ENCODE results near the gene PLAAT2.
"Not testable (repeated sequence)": the region's sequence is repeated elsewhere in the genome, so short reads cannot be mapped to it uniquely, and the experiment has no call there.

PLAAT2 gene

DNA sequence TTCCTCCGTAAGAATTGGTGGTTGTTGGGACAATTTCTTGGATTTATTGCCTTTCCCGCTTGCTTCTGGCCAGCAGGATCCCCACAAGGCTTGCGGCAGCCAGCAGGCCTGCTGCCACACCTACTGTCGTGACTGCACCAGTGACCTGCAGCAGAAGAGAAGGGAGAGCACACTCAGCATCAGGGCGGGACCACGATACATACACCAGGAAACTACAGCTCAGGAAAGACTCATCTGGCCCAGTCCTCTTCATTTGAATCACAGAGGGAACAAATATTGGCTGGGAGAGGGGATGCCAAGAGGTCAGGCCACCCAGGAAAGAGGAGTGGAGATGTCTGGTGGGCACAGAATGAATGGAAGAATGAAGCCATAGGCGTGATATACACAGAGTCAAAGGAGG lies 10.3 kb downstream of the PLAAT2 start:
- no peaks in the 10 kb centered on the region; the same call in 1 of the 2 replicates for H3K9me3 ChIP-seq (ENCODE audit: insufficient read depth, low read length)
- no peak overlapping the region for H3K9ac ChIP-seq (ENCODE audit: insufficient read length, low read depth)
- H3K4me3 ChIP-seq (ENCODE audit: insufficient read length, low read depth), result no peak overlapping the region
- no peaks in the 10 kb centered on the region for H3K27me3 ChIP-seq (ENCODE audit: insufficient read depth, insufficient read length)
- DNase-seq (ENCODE audit: low read depth, low spot score), result no peak
- peaks cover 13% of the 10 kb centered on the region for H3K4me1 ChIP-seq (ENCODE audit: insufficient read depth, insufficient read length)
- TF ChIP-seq SUZ12 (IDR thresholded peaks at IDR 0.05; ENCODE audit: extremely low read depth, insufficient read depth, insufficient read length) (no peak), ZNF274 (IDR thresholded peaks at IDR 0.05; ENCODE audit: low read depth, low read length) (no peak), YY1 (IDR thresholded peaks at IDR 0.05; ENCODE audit: insufficient read depth, insufficient read length) (no peak)
- H3K36me3 ChIP-seq (ENCODE audit: insufficient read depth, insufficient read length, low read length), result no peaks in the 10 kb centered on the region

DNA sequence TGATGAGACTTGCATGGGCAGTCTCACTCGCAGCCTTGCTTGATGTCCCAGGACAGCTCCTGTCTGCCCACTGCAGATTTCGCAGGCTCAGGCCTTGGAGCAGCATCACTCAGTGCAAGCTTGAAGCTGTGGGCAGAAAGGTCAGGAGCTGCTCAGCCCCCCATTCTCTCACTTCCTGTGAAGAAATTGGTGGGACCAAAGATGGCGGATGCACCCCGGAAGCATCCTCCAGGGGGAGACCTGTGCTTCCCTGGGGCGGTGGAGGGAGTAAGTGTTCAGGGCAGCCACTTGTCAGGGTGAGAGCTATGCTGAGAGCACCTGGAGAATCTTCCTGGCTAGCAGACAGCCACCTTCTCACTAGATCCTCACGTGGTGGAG lies 11.3 kb downstream of the PLAAT2 start:
- Histone ChIP-seq H3K9ac (ENCODE audit: insufficient read length, low read depth) (no peak overlapping the region), H3K4me1 (ENCODE audit: insufficient read depth, insufficient read length) (peaks cover 13% of the 10 kb centered on the region), H3K9me3 (ENCODE audit: insufficient read depth, low read length) (no peaks in the 10 kb centered on the region; the same call in 1 of the 2 replicates), H3K36me3 (ENCODE audit: insufficient read depth, insufficient read length, low read length) (no peaks in the 10 kb centered on the region), H3K27me3 (ENCODE audit: insufficient read depth, insufficient read length) (no peaks in the 10 kb centered on the region), H3K4me3 (ENCODE audit: insufficient read length, low read depth) (no peak overlapping the region)
- no peak for DNase-seq (ENCODE audit: low read depth, low spot score)
- TF ChIP-seq ZNF274 (IDR thresholded peaks at IDR 0.05; ENCODE audit: low read depth, low read length) (no peak), SUZ12 (IDR thresholded peaks at IDR 0.05; ENCODE audit: extremely low read depth, insufficient read depth, insufficient read length) (no peak), YY1 (IDR thresholded peaks at IDR 0.05; ENCODE audit: insufficient read depth, insufficient read length) (no peak)

DNA sequence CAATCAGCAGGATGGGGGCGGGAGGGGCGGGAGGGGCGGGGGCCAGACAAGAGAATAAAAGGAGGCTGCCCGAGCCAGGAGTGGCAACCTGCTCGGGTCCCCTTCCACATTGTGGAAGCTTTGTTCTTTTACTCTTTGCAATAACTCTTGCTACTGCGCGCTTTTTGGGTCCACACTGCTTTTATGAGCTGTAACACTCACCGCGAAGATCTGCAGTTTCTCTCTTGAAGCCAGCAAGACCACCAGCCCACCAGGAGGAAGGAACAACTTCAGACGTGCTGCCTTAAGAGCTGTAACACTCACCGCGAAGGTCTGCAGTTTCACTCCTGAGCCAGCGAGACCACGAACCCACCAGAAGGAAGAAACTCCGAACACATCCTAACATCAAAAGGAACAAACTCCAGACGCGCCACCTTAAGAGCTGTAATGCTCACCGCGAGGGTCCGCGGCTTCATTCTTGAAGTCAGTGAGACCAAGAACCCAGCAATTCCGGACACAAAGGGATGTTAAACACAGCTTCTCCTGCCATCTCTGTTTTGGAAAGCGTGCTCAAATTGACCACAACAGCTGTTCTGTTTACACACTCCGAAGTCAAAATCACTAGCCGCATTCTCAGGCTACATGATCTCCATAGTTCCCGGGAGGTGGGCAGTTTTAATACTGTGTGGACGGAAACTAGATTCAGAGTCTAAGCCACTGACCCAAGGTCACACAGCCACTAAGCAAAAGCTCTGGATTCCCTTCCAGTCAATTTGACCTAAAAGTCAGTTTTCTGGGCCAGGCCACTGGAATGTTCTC lies 11.9 kb downstream of the PLAAT2 start:
- TF ChIP-seq SUZ12 (IDR thresholded peaks at IDR 0.05; ENCODE audit: extremely low read depth, insufficient read depth, insufficient read length) (no peak), YY1 (IDR thresholded peaks at IDR 0.05; ENCODE audit: insufficient read depth, insufficient read length) (no peak), ZNF274 (IDR thresholded peaks at IDR 0.05; ENCODE audit: low read depth, low read length) (no peak)
- Histone ChIP-seq H3K4me3 (ENCODE audit: insufficient read length, low read depth) (no peak overlapping the region), H3K4me1 (ENCODE audit: insufficient read depth, insufficient read length) (peaks cover 11% of the 10 kb centered on the region)

DNA sequence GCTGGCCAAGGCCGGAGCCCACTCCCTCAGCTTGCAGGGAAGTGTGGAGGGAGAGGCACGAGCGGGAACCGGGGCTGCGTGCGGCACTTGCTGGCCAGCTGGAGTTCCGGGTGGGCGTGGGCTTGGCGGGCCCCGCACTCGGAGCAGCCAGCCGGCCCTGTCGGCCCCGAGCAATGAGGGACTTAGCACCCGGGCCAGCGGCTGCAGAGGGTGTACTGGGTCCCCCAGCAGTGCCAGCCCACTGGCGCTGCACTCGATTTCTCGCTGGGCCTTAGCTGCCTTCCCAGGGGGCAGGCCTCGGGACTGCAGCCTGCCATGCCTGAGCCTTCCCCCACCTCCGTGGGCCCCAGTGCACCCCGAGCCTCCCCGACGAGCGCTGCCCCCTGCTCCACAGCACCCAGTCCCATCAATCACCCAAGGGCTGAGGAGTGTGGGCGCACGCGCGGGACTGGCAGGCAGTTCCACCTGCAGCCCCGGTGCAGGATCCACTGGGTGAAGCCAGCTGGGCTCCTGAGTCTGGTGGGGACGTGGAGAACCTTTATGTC lies 13.0 kb downstream of the PLAAT2 start:
- DNase-seq (ENCODE audit: low read depth, low spot score); H3K36me3 ChIP-seq (ENCODE audit: insufficient read depth, insufficient read length, low read length); H3K9me3 ChIP-seq (ENCODE audit: insufficient read depth, low read length); H3K4me3 ChIP-seq (ENCODE audit: insufficient read length, low read depth); H3K27me3 ChIP-seq (ENCODE audit: insufficient read depth, insufficient read length); H3K4me1 ChIP-seq (ENCODE audit: insufficient read depth, insufficient read length); H3K9ac ChIP-seq (ENCODE audit: insufficient read length, low read depth): not testable (repeated sequence)

More for the DNA sequence above, 11.9 kb downstream of the PLAAT2 start:
- H3K27me3 ChIP-seq (ENCODE audit: insufficient read depth, insufficient read length), result no peaks in the 10 kb centered on the region
- H3K9ac ChIP-seq (ENCODE audit: insufficient read length, low read depth), result no peak overlapping the region
- no peaks in the 10 kb centered on the region; the same call in 1 of the 2 replicates for H3K9me3 ChIP-seq (ENCODE audit: insufficient read depth, low read length)
- DNase-seq (ENCODE audit: low read depth, low spot score), result no peak
- H3K36me3 ChIP-seq (ENCODE audit: insufficient read depth, insufficient read length, low read length), result no peaks in the 10 kb centered on the region

DNA sequence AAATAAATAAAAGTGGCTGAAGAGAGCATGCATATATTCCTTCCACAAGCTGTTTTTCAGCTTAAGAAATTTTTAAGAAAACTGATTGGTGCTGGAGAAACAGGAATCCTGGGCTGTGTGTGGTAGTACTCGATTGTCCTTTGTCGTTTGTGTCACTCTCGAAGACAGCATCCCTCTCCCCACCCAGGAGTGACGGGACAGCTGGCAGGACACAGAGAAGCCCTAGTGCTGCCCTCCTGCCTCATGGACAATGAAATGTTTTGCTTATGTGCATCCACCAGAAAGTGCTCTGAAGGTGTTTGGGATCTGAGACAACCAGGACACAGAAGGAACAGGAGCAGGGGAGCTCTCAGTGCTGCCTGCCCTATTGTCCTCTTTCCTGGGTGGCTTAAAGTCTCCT lies 13.8 kb downstream of the PLAAT2 start:
- TF ChIP-seq YY1 (IDR thresholded peaks at IDR 0.05; ENCODE audit: insufficient read depth, insufficient read length) (no peak), SUZ12 (IDR thresholded peaks at IDR 0.05; ENCODE audit: extremely low read depth, insufficient read depth, insufficient read length) (no peak), ZNF274 (IDR thresholded peaks at IDR 0.05; ENCODE audit: low read depth, low read length) (no peak)
- Histone ChIP-seq H3K27me3 (ENCODE audit: insufficient read depth, insufficient read length) (no peaks in the 10 kb centered on the region), H3K4me3 (ENCODE audit: insufficient read length, low read depth) (no peak overlapping the region), H3K36me3 (ENCODE audit: insufficient read depth, insufficient read length, low read length) (no peaks in the 10 kb centered on the region), H3K9ac (ENCODE audit: insufficient read length, low read depth) (no peak overlapping the region), H3K9me3 (ENCODE audit: insufficient read depth, low read length) (no peaks in the 10 kb centered on the region; the same call in 1 of the 2 replicates), H3K4me1 (ENCODE audit: insufficient read depth, insufficient read length) (peaks cover 9% of the 10 kb centered on the region)
- DNase-seq (ENCODE audit: low read depth, low spot score), result no peak

DNA sequence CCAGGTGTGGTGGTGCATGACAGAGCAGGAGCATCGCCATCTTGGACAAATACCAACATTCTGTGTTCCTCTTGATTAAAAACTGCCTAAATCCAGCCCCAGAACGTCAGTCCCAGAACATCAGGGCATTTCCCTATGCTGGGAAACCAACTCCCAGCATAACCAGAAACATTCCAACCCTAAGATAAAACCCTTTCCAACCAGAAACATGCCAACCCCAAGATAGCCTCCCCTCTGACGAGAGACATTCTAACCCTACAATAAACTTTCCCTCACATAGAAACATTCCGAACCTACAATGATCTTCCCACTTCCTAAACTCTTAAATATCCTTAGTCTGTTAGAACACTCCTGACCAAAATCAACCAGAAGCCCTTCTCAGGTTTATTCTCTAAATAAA lies 15.0 kb downstream of the PLAAT2 start:
- H3K9ac ChIP-seq (ENCODE audit: insufficient read length, low read depth), result no peak overlapping the region
- peaks cover 5% of the 10 kb centered on the region for H3K4me1 ChIP-seq (ENCODE audit: insufficient read depth, insufficient read length)
- H3K4me3 ChIP-seq (ENCODE audit: insufficient read length, low read depth), result no peak overlapping the region
- no peak for DNase-seq (ENCODE audit: low read depth, low spot score)
- H3K36me3 ChIP-seq (ENCODE audit: insufficient read depth, insufficient read length, low read length), result no peaks in the 10 kb centered on the region
- no peak for TF ChIP-seq ZNF274 (IDR thresholded peaks at IDR 0.05; ENCODE audit: low read depth, low read length)
- H3K9me3 ChIP-seq (ENCODE audit: insufficient read depth, low read length), result no peaks in the 10 kb centered on the region; the same call in 1 of the 2 replicates
- no peaks in the 10 kb centered on the region for H3K27me3 ChIP-seq (ENCODE audit: insufficient read depth, insufficient read length)

DNA sequence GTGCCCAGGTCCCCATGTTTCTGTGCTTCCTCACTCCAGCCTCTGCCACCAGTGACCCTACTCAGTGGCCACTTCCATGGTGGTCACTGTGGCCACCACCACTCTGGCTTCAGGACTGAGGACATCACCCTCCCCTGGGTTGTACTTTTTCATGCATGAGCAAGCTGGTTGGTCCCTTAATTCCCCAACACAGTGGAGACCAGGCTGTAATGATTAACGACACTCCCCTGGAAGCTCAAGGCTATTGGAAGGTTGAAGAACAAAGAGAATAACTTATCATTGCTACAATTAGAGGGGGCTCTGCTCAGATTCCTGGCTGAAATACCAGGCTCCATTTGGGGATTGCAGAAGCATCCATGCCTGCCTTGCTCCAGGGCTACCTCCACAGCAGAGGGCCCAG lies 16.1 kb downstream of the PLAAT2 start:
- no peak for DNase-seq (ENCODE audit: low read depth, low spot score)
- Histone ChIP-seq H3K9me3 (ENCODE audit: insufficient read depth, low read length) (no peaks in the 10 kb centered on the region; the same call in 1 of the 2 replicates), H3K4me3 (ENCODE audit: insufficient read length, low read depth) (no peak overlapping the region), H3K36me3 (ENCODE audit: insufficient read depth, insufficient read length, low read length) (no peaks in the 10 kb centered on the region), H3K27me3 (ENCODE audit: insufficient read depth, insufficient read length) (no peaks in the 10 kb centered on the region), H3K4me1 (ENCODE audit: insufficient read depth, insufficient read length) (no peaks in the 10 kb centered on the region), H3K9ac (ENCODE audit: insufficient read length, low read depth) (no peak overlapping the region)
- TF ChIP-seq SUZ12 (IDR thresholded peaks at IDR 0.05; ENCODE audit: extremely low read depth, insufficient read depth, insufficient read length), result no peak
- TF ChIP-seq YY1 (IDR thresholded peaks at IDR 0.05; ENCODE audit: insufficient read depth, insufficient read length), result no peak
- no peak for TF ChIP-seq ZNF274 (IDR thresholded peaks at IDR 0.05; ENCODE audit: low read depth, low read length)

Data from NT2/D1 (cell line).